DMS 273 treated with DMSO at 0.1 percent for 48 hours (cell line): ENCODE measurements around the gene APEX2.
"Not testable (repeated sequence)": the region's sequence is repeated elsewhere in the genome, so short reads cannot be mapped to it uniquely, and the experiment has no call there.

ENCODE experiments used
- DNase-seq: peaks from one replicate; lab custom pipeline; 2025; lab: John Stamatoyannopoulos, UW

APEX2 gene

GRCh38 chrX:55011294-55011693 lies 11.1 kb downstream of the APEX2 start:
- no peak for DNase-seq

- no peak for DNase-seq
These were observed 14.7 kb downstream of the APEX2 start for GRCh38 chrX:55014897-55015299.

GRCh38 chrX:55026143-55026542 lies 26.0 kb downstream of the APEX2 start:
- no peak for DNase-seq

DNA sequence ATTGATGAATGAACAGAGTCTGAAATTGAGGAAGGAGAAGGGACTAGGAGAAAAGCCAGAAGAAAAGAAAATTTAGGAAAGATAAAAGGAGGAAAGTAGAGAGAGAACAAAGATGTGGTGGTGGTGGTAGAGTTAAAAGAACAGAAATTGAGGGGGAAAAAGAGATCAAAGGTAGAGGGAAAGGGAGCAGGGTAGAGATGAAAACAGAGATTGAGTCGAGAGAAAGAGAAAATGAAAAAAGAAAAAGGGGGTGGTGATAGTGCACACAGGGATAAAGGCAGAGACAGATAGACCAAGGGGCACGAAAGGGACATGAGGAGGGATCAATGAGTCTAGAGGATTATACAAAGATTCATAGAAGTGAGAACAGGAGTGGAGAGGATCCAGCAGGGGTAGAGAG lies 26.7 kb downstream of the APEX2 start:
- no peak for DNase-seq

- no peak for DNase-seq
These were observed 27.9 kb downstream of the APEX2 start for GRCh38 chrX:55028040-55028439.

DNA sequence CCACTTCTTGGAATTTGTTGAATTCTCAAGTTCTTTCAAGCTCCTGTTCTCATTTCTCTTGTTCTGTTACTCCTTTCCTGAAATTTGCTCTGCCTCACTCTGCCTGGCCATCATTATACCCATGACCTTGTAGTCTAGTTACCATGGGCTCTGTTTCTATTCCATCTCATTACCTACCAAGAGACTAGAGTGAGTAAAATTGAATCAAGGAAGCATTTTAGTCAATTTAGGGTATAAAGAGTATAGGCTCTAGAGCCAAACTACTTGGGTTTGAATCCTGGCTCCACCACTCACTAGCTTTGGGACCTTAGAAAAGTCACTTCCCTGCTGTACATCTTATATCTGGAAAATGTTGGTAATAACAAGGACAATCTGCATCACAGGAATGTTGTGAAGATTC lies 28.4 kb downstream of the APEX2 start:
- DNase-seq: no peak

GRCh38 chrX:55029291-55029690 lies 29.1 kb downstream of the APEX2 start:
- no peak for DNase-seq

- no peak for DNase-seq
These were observed 30.4 kb downstream of the APEX2 start, which contains the start of gene ALAS2 for GRCh38 chrX:55030271-55031205. Gene ALAS2 (minus strand): TSS chrX:55030977. CDS start chrX:55026000, 4,977 bp downstream.

DNA sequence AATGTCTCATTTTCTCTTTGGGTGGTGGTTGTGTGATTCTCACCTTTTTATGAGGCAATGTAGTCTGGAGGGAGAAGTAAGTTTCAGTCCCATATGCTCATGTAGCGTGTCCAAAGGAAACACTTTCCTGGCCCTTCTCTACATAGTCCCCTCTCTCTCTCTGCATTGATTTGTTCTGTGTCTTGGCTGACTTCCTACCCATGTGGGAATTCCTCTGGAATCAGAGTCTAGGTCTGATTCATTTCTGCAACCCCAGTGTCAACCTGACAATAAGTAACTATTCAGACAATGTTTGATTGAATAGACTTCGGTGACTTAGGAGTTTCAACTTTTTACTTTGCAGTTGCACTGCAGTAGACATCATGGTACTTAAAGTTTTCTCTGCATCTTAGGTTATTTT lies 33.3 kb downstream of the APEX2 start:
- no peak for DNase-seq

- no peak for DNase-seq
These were observed 39.3 kb downstream of the APEX2 start for GRCh38 chrX:55039471-55039870.

GRCh38 chrX:55041514-55041913 lies 41.4 kb downstream of the APEX2 start:
- DNase-seq: no peak

- DNase-seq: not testable (repeated sequence)
These were observed 50.4 kb downstream of the APEX2 start for GRCh38 chrX:55050599-55050998.

GRCh38 chrX:55056820-55057674 lies 56.9 kb downstream of the APEX2 start:
- no peak for DNase-seq

DNA sequence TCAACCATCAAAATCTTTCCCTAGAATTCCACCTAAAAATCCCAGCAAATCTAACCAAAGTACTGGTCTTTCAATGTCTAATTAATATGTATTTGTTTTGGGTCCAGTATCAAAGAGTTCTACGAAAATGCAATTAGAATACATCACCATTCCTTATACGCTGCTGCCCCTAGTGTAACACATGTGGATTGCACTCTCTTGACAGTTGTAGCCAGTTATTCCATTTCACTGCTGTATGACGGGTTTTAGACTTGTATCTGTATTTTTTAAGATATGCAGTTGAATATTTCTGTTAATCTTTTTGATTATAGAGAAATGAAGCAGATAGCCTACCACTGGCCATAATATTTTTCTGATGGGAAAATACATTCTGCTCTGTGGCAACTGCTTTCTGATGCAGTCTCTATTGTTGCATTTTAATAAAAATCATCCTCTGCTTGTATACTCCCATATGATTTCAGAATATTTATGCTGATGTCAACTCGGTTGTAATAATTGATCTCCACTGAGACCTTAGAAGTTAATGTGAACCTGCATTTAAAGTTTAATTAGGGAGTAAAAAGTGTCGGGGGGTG lies 57.6 kb downstream of the APEX2 start:
- DNase-seq: no peak
